CD14-positive monocyte (primary cell): ENCODE measurements around the gene MINPP1. TPM values are rescaled to one million over a fixed set of nuclear protein-coding genes. Genes with fewer than 3 reads are reported as not detected.

Source experiments
- DNase-seq, 3 donors: peaks; one replicate each; pipeline ENCODE4 v3.0.0-alpha.2; 2011 to 2022
- H2AFZ ChIP-seq: 2 replicates; pipeline ENCODE4 v1.6.0; 2012; ENCODE audit warnings: mild to moderate bottlenecking, low read depth, low read length, inconsistent platforms; ENCODE audit not compliant: insufficient read depth, poor library complexity, severe bottlenecking
- H3K27ac ChIP-seq, 2 donors: 1 replicate in 1 of 2; 2 replicates in 1 of 2; pipeline ENCODE4 v1.5.1; 2012 to 2013; ENCODE audit warnings: low read length in 2 of 2, control low read depth in 1 of 2, inconsistent platforms in 1 of 2, low read depth in 1 of 2, mild to moderate bottlenecking in 1 of 2
- H3K27me3 ChIP-seq, 2 donors: one replicate each; pipeline versions ENCODE4 v1.6.0 to v1.6.1; 2011 to 2013; ENCODE audit warnings: low read length in 2 of 2; ENCODE audit not compliant: control insufficient read depth in 2 of 2, insufficient read depth in 2 of 2
- H3K36me3 ChIP-seq, 2 donors: replicated peaks in 1 of 2; 1 replicate in 1 of 2; 2 replicates in 1 of 2; pipeline versions ENCODE4 v1.5.1 to v1.6.1; 2012 to 2013; ENCODE audit warnings: low read length in 2 of 2, control low read depth in 1 of 2, inconsistent platforms in 1 of 2, mild to moderate bottlenecking in 1 of 2; ENCODE audit not compliant: insufficient read depth in 2 of 2, control insufficient read depth in 1 of 2
- H3K4me1 ChIP-seq, 2 donors: 1 replicate in 1 of 2; 2 replicates in 1 of 2; pipeline versions ENCODE4 v1.5.1 to v1.6.1; 2012 to 2013; ENCODE audit warnings: low read length in 2 of 2, control low read depth in 1 of 2, inconsistent platforms in 1 of 2, mild to moderate bottlenecking in 1 of 2, moderate library complexity in 1 of 2; ENCODE audit not compliant: insufficient read depth in 2 of 2, control insufficient read depth in 1 of 2
- H3K4me2 ChIP-seq: replicated peaks from 2 replicates; pipeline ENCODE3; 2012; ENCODE audit warnings: low read length, moderate library complexity, mild to moderate bottlenecking; ENCODE audit not compliant: poor library complexity, severe bottlenecking; ENCODE audit errors: extremely low read depth
- H3K4me3 ChIP-seq, 3 experiments: fragments of 200-600 bp in 1 of 3; sonication (generic) in 1 of 3; replicated peaks in 1 of 3; 1 replicate in 2 of 3; 2 replicates in 1 of 3; pipeline ENCODE4 v1.5.1; 2011 to 2013; ENCODE audit warnings: low read length in 3 of 3, mild to moderate bottlenecking in 3 of 3, control low read depth in 2 of 3, low read depth in 2 of 3, inconsistent platforms in 1 of 3, moderate library complexity in 1 of 3
- H3K79me2 ChIP-seq: 2 replicates; pipeline ENCODE4 v1.6.0; 2012; ENCODE audit warnings: mild to moderate bottlenecking, control low read depth, inconsistent platforms, low read length, moderate library complexity; ENCODE audit not compliant: insufficient read depth
- H3K9ac ChIP-seq: 2 replicates; pipeline ENCODE4 v1.6.0; 2017; ENCODE audit warnings: low read length, mild to moderate bottlenecking; ENCODE audit not compliant: insufficient read depth, poor library complexity, severe bottlenecking
- H3K9me3 ChIP-seq, 2 donors: replicated peaks in 1 of 2; 1 replicate in 1 of 2; 2 replicates in 1 of 2; pipeline versions ENCODE4 v1.5.1 to v1.6.1; 2012 to 2013; ENCODE audit warnings: low read length in 2 of 2, control low read depth in 1 of 2; ENCODE audit not compliant: control insufficient read depth in 1 of 2, insufficient read depth in 1 of 2
- H4K20me1 ChIP-seq: 2 replicates; pipeline ENCODE4 v1.6.0; 2012; ENCODE audit warnings: mild to moderate bottlenecking, low read length, control low read depth, moderate library complexity; ENCODE audit not compliant: insufficient read depth
- H3K27ac Mint-ChIP-seq, 7 donors: one replicate each; pipeline ENCODE4 v1.8.0; 2020; ENCODE audit warnings: mild to moderate bottlenecking in 7 of 7, mixed read lengths in 7 of 7, moderate library complexity in 6 of 7, inconsistent platforms in 2 of 7
- H3K27me3 Mint-ChIP-seq, 3 donors: one replicate each; pipeline ENCODE4 v1.8.0; 2021 to 2022; ENCODE audit warnings: low read depth in 3 of 3, mild to moderate bottlenecking in 3 of 3, mixed read lengths in 3 of 3, moderate library complexity in 3 of 3, inconsistent platforms in 1 of 3
- H3K36me3 Mint-ChIP-seq, 2 donors: one replicate each; pipeline ENCODE4 v1.8.0; 2020; ENCODE audit warnings: mixed read lengths in 2 of 2, inconsistent platforms in 1 of 2, mild to moderate bottlenecking in 1 of 2
- H3K4me1 Mint-ChIP-seq: one replicate; pipeline ENCODE4 v1.8.0; 2020; ENCODE audit warnings: mild to moderate bottlenecking, mixed read lengths
- H3K4me3 Mint-ChIP-seq, 2 donors: one replicate each; pipeline ENCODE4 v1.8.0; 2020; ENCODE audit warnings: mild to moderate bottlenecking in 2 of 2, mixed read lengths in 2 of 2, moderate library complexity in 1 of 2
- H3K9me3 Mint-ChIP-seq, 7 donors: one replicate each; pipeline ENCODE4 v1.8.0; 2020 to 2022; ENCODE audit warnings: mixed read lengths in 7 of 7, mild to moderate bottlenecking in 6 of 7, moderate library complexity in 6 of 7, inconsistent platforms in 2 of 7
- CTCF ChIP-seq: fragments of 200-600 bp; IDR thresholded peaks from one replicate; pipeline ENCODE4 v1.8.0; 2022; ENCODE audit warnings: antibody characterized with exemption, mild to moderate bottlenecking
- WGBS: methylation state at CpG from one replicate; pipeline ENCODE4 v1.1.5; 2013; ENCODE audit warnings: missing lambda C conversion rate; ENCODE audit not compliant: insufficient coverage; 5-methylcytosine and 5-hydroxymethylcytosine counted together
- intact Hi-C, 2 donors: fragments of 100-400 bp; cut with micrococcal nuclease; formaldehyde crosslinking; loops; one replicate each; pipeline versions ENCODE4 v1.15.0 to v1.15.1; 2023
- polyA plus RNA-seq, 3 donors: library from polyadenylated mRNA; depleted of rRNA in 1 of 3; unstranded in 2 of 3; stranded (reverse) in 1 of 3; fragments of 300-500 nt in 2 of 3; fragments of >200 nt in 1 of 3; fragmentation: Illumina TruSeq in 2 of 3; gene quantifications; 1 replicate in 2 of 3; 2 replicates in 1 of 3; pipeline ENCODE4 v1.2.3, GENCODE V29; 2012 to 2021

Gene MINPP1
- polyA plus RNA-seq, 3 donors = 1.7 to 9.7 (median 9.0) TPM

- H3K4me1 Mint-ChIP-seq = peaks cover 2% of the 10 kb centered on the region
- DNase-seq = no peak
- Histone ChIP-seq H3K79me2 (no peaks in the 10 kb centered on the region), H3K9ac (no peak overlapping the region), H3K27ac (no peak overlapping the region), H3K9me3 (no peaks in the 10 kb centered on the region), H3K4me1 (no peaks in the 10 kb centered on the region), H3K27me3 (no peaks in the 10 kb centered on the region), H3K4me3 (no peak overlapping the region), H3K36me3 (no peaks in the 10 kb centered on the region), H2AFZ (no peak overlapping the region), H3K4me2 (no peak overlapping the region), H4K20me1 (no peaks in the 10 kb centered on the region)
- intact Hi-C loops = no loop called here
- H3K4me3 Mint-ChIP-seq = no peak overlapping the region
- no peak for TF ChIP-seq CTCF
- no peaks in the 10 kb centered on the region for H3K36me3 Mint-ChIP-seq
- no peaks in the 10 kb centered on the region for H3K27me3 Mint-ChIP-seq
- no peak overlapping the region for H3K27ac Mint-ChIP-seq
- WGBS = no CpG with 5 or more reads among the region's 2 CpGs
- H3K9me3 Mint-ChIP-seq = peaks cover 0 to 3% (median 0%) of the 10 kb centered on the region in 7 donors
These were observed 90.2 kb downstream of the MINPP1 start for GRCh38 chr10:87594864-87595263.

GRCh38 chr10:87596351-87596750 is 91.7 kb downstream of the MINPP1 start:
- intact Hi-C loops = no loop called here
- Histone ChIP-seq H3K36me3 (no peaks in the 10 kb centered on the region), H3K4me1 (no peaks in the 10 kb centered on the region), H3K4me3 (no peak overlapping the region), H3K27ac (no peak overlapping the region), H3K27me3 (no peaks in the 10 kb centered on the region), H3K9me3 (no peaks in the 10 kb centered on the region), H4K20me1 (no peaks in the 10 kb centered on the region), H2AFZ (no peak overlapping the region), H3K4me2 (no peak overlapping the region), H3K9ac (no peak overlapping the region), H3K79me2 (no peaks in the 10 kb centered on the region)
- DNase-seq = peak in 2 of 3 donors; percentile 5 to 29
- Mint-ChIP-seq H3K27me3 (no peaks in the 10 kb centered on the region), H3K4me3 (no peak overlapping the region), H3K4me1 (peaks cover 3% of the 10 kb centered on the region), H3K36me3 (no peaks in the 10 kb centered on the region), H3K9me3 (peaks cover 0 to 3% (median 0%) of the 10 kb centered on the region in 7 donors), H3K27ac (no peak overlapping the region)
- no peak for TF ChIP-seq CTCF
- WGBS = no CpG with 5 or more reads among the region's 1 CpG
